NCI-H1105 treated with DMSO at 0.1 percent for 48 hours (cell line): ENCODE results near the gene LRRC53.

ENCODE experiments used
- DNase-seq: peaks from one replicate; lab custom pipeline; 2025; lab: John Stamatoyannopoulos, UW

Gene LRRC53

DNA sequence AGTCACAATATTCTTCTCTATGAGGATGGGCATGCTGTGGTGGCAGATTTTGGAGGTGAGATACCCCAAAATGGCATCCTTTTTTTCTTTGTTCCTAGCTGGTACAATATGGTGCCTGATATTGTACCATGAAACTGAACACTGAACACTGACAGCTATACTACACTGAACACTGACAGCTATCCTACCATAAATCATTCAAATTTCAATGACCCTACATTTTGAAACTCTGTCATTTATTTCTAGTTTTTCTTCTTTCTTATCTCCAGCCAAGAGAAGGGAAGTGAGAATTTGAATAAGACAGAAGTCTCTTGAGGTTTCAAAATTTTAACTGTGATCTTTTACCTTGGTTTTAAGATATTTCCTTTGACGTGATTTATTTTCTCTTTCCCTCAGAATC, 76.3 kb downstream of the LRRC53 start:
- DNase-seq = no peak

DNA sequence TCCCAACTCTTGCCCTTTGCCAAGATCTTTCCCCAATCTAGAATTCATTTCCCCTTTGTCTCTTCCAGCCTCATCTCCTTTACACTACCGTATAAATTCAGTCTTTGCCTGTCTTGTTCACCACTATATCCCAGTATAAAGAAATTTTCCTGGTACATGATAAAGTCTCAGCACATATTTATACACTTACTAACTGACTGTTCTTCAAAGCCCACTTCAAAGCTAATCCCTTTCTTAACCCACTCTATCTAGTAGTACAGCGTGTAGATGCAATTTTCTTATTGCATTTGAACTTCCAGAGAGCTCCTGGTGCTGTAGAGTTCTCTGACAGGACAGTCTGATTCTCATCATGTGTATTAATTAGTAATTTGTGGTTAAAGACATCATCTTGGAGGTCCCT, 78.1 kb downstream of the LRRC53 start:
- DNase-seq = no peak

DNA sequence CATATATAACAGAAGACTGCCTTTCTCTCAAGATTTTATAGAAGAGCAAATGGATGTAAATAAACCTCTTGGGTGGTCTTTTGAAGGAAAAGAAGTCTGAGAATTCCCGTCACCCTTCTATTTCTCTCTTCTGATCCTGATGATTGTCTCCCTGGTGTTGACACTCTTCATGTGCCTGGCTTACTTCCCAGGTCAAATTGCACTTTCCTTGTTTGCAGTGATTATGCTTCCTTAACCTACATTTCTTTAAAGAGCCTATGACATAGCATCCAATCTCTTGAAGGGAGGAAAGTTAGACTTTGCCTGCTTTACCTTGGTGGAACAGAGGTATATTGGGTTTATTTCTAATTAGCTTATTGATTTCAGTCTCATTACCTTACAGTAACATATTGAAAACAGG, 80.1 kb downstream of the LRRC53 start:
- no peak for DNase-seq

DNA sequence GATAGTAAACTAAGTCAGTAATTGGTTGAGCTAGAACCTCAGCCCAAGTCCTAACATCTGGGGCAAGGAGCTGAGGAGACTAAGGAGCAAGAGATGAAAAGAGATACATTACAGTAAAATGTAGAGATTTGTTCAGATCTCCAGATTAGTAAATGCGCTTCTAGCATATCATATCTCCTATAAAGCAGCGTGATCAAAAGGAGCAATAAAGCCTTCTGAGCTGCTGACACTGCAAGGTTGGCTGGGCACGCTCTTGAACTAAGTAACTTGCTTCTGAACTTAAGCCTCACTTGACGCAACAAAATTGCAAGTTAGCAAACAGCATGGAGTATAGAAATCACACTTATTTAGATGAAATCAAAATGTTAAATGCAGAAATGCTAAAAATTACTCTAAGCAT, 80.9 kb downstream of the LRRC53 start:
- DNase-seq = no peak

DNA sequence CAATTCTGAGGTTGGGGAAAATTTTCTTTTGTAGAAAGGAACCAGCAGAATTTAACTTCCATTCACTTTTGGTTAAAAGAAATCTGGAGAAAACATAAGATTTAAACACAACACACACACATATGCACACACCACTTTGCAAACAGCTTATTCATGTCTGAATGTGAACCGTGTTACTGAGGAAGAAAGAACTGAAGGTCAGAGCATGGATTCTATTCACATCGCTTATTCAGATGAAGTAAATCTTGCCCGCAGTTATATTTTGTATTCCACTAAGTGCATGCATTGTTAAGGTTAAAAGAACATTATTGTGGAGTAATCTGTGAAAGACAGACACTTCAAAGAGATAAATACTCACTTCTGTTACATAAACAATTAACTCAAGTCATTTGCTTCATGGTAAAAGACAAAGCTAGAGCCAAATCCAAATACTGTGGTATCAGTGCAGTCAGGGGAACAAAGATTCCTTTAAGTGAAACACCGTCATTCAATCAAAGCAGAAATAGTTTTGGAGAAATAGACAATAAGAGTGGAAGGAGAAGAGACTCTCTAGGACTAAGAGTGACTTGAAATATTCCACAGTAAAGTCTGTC, 82.0 kb downstream of the LRRC53 start:
- no peak for DNase-seq

DNA sequence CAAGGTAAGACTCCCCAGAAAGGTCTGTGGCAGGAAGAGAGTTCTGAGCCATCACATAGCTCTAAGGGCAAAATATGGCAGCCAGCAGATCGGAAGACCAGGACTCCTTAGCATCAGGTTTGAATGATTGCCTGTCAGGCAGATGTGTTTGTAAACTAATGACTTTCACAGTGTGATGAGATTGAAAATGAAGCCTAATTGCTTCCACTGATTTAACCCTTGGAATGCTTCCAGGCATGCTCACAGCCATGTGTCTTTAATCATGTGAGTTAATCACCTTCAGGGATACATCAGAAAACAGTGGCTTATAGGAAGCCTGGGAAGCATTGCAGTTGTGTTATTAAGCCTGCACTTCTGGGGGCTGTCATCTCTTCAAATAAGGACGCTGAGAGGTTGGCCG, 82.8 kb downstream of the LRRC53 start:
- DNase-seq = peak; percentile 66

DNA sequence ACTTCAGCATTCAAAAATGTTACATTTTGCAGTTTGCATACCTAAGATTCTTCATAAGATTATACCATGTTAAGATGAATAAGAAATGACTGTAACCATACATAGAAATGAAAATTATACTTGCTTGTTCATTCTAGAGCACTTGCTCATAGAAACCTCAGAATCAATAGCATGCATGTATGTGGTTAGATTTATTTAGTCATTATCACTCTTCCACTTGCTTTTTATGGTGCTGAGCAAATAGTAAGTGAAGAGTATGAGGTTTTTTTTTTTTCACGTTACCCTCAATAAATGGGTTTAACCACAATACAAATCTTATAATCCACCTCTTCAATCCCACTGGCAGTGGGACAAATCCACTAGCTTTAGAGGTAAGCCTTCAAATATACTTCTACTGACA, 84.7 kb downstream of the LRRC53 start:
- no peak for DNase-seq

DNA sequence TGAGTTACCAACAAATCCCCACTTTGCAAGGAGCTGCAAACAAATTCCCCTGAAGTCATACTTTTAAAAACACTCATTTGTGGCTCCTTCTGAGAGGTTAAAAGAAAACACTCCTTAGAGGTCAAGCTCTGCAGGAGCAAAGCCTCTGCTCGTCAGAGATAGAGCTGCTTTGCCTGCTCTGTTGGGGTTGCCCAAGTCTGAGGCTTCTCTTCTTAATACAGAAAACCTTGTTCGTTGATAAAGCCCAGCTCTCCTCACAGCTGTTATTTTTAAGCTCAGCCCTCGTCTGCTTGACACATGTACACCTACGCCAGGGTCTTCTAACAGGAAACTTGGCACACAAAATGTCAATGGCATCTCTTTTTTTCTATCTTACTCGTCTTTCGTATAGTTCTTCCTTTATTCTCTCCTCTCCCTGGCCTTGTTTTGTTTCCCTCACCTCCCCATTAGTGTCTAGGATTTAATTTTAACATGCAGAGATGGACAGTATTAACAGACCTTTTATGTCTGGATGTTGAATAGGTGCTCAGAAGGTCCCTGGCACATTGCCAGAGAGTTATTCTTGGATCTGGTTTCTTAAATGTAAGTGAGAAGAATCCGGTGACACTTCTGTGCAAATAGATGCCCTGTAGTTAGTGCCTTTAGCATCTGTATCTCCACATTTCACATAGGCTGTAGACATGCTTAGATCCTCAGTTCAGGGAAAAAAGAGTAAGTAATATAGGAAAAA, 86.0 kb downstream of the LRRC53 start:
- peak; percentile 51 for DNase-seq

DNA sequence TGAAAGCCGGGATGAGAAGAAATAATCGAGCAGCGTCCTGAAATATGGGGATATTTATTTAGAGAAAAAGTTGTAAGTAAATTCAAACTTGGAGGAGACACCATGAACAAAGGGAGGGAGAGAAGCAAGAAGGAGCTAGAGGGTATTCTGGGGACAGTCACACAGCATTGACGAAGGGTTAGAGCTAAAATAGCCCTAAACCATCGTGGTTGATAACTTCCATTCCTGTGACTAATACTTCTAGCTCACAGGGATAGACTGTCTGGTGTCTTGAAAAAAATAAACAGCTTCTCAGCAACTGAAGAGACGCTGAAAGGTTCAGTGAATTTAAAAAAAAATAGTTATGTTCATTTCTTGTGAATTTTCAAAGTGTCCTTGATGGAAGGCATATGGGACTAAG, 86.7 kb downstream of the LRRC53 start:
- DNase-seq = no peak

DNA sequence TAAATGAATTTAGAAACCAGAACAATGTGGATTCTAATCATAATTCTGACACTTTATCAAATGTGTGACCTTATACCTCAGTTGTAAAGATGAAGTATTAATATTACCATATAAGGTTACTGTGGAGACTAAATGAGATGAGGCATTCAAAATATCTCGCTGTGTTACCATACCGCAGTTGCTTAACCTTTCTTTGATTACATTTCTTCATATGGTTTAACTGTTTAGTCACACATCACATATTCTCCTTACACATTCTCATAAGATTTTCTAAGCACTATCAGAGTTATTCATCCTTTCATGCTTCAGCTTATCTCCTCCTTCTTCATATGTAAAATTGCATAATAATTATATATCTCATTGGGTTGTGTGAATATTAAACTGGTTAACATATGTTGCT, 88.9 kb downstream of the LRRC53 start:
- DNase-seq = no peak

DNA sequence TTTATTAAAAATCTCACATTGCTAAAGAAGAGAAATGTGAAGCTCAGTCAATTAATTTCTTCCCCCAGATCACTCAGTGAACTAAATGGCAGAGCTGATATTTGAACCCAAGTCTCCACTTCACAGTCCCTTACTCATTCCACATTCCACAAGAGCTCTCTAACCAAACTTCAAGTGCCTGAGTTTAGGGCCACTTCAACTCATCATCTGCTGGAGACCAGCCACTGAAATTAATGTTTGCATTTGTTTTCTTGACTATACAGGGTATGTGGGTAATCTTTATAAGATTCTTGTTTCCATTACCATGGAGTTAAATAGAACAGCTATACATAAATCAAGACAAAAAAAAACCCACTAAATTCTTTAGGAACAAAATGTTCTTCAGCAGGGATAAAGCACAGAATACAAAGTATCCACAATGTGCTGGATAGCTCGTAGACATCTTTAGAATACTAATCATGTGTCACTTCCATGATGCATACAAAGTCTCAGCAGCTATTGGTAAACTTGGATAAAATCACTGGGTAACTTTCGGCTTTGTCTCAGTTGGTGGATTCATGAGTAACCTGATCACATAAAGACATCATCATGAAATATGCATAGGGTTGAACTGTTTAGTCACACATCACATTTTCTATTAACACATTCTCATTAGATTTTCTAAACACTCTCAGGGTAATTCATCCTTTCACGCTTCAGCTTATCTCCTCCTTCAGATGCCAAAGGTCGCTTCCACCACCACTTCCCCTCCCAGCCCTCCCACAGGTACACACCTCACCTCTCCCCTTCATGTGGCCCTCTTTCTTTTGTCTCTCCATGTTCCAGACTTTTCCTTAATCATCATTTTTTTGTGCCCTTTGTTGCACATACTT, 89.8 kb downstream of the LRRC53 start:
- DNase-seq = peak; percentile 23

DNA sequence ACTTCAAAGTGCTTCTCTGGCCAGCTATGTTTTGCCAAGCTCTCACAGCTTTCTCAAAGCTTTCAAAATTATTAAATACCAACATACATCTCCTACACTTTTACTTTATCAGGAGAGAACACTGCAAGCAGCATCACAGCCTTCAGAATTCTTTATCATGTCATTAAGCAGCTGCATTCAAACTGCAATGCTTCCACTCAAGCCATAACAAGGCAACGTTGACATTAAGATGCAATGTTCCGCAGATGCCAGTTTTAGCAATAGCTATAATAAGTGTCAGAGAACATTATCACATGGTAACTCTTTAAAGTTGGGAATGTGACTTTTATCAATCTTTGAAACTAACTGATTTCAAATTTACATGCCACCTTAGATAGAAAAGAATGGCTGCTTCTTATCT, 91.9 kb downstream of the LRRC53 start:
- DNase-seq = no peak
